IMR-90 (cell line): ENCODE data around the gene SOCS3. TPM values are rescaled to one million over a fixed set of nuclear protein-coding genes. Genes with fewer than 3 reads are reported as not detected.

Experiments used
- ATAC-seq: fragments of 200-7000 bp; cut with Tn5 transposase; 2 replicates; pipeline ENCODE4 v1.9.1; 2020; ENCODE audit warnings: low read depth, mild to moderate bottlenecking, moderate library complexity
- BruUV-seq: library from RNA; stranded (reverse); fragments of 400-500 nt; replicated peaks from 2 replicates; lab custom pipeline; 2021; lab: Mats Ljungman, UMichigan
- CTCF ChIA-PET: fragments of 300-600 bp; formaldehyde crosslinking; extraction: SDS; loops from one replicate; lab custom pipeline; 2021; ENCODE audit warnings: antibody characterized with exemption; lab: Yijun Ruan, JAX
- POLR2A ChIA-PET: fragments of 300-600 bp; sonication (Branson Sonifier 250); formaldehyde crosslinking; loops from one replicate; lab custom pipeline; 2022; ENCODE audit warnings: antibody characterized with exemption; ENCODE audit not compliant: unreplicated experiment; lab: Charles Lee
- DNase-seq: peaks from one replicate; pipeline ENCODE4 v3.0.0; 2013
- H2AFZ ChIP-seq: replicated peaks from 2 replicates; pipeline ENCODE3; 2013; ENCODE audit warnings: low read length, mild to moderate bottlenecking; ENCODE audit not compliant: poor library complexity
- H2AK5ac ChIP-seq: 2 replicates; pipeline ENCODE4 v1.6.1; 2013; ENCODE audit warnings: low read depth, low read length, inconsistent platforms
- H2AK9ac ChIP-seq: replicated peaks from 2 replicates; pipeline ENCODE3; 2013; ENCODE audit warnings: mild to moderate bottlenecking, low read depth, low read length, moderate library complexity; ENCODE audit not compliant: poor library complexity
- H2BK120ac ChIP-seq: 2 replicates; pipeline ENCODE4 v1.6.1; 2013; ENCODE audit warnings: low read depth, low read length, inconsistent platforms
- H2BK15ac ChIP-seq: 3 replicates; pipeline ENCODE4 v1.6.1; 2013; ENCODE audit warnings: low read depth, low read length, inconsistent platforms
- H2BK20ac ChIP-seq: 2 replicates; pipeline ENCODE4 v1.6.1; 2013; ENCODE audit warnings: low read depth, mild to moderate bottlenecking, inconsistent platforms, low read length, moderate library complexity
- H2BK5ac ChIP-seq: 2 replicates; pipeline ENCODE4 v1.6.1; 2013; ENCODE audit warnings: mild to moderate bottlenecking, low read depth, low read length, inconsistent platforms; ENCODE audit not compliant: poor library complexity, severe bottlenecking
- H3K14ac ChIP-seq: replicated peaks from 2 replicates; pipeline ENCODE4 v1.6.1; 2013; ENCODE audit warnings: low read depth, low read length, inconsistent platforms
- H3K18ac ChIP-seq: 2 replicates; pipeline ENCODE4 v1.6.1; 2013; ENCODE audit warnings: low read depth, low read length, control low read depth
- H3K23ac ChIP-seq: 2 replicates; pipeline ENCODE4 v1.6.1; 2013; ENCODE audit warnings: low read depth, low read length, inconsistent platforms
- H3K27ac ChIP-seq: 2 replicates; pipeline ENCODE4 v1.5.1; 2013; ENCODE audit warnings: mild to moderate bottlenecking, control low read depth, low read length; ENCODE audit not compliant: insufficient read depth
- H3K27me3 ChIP-seq: 2 replicates; pipeline ENCODE4 v1.6.1; 2013; ENCODE audit warnings: low read length; ENCODE audit not compliant: control insufficient read depth, insufficient read depth
- H3K36me3 ChIP-seq: 2 replicates; pipeline ENCODE4 v1.6.1; 2013; ENCODE audit warnings: low read length, mixed read lengths; ENCODE audit not compliant: control insufficient read depth, insufficient read depth
- H3K4ac ChIP-seq: 2 replicates; pipeline ENCODE4 v1.6.1; 2013; ENCODE audit warnings: low read depth, low read length, inconsistent platforms
- H3K4me1 ChIP-seq: 2 replicates; pipeline ENCODE4 v1.6.1; 2013; ENCODE audit warnings: low read length, mixed read lengths; ENCODE audit not compliant: control insufficient read depth, insufficient read depth
- H3K4me2 ChIP-seq: 2 replicates; pipeline ENCODE4 v1.6.1; 2013; ENCODE audit warnings: low read depth, mild to moderate bottlenecking, control low read depth, low read length, moderate library complexity
- H3K4me3 ChIP-seq: 2 replicates; pipeline ENCODE4 v1.5.1; 2013; ENCODE audit warnings: low read depth, mild to moderate bottlenecking, control low read depth, low read length, moderate library complexity; ENCODE audit not compliant: insufficient read depth
- H3K56ac ChIP-seq: 2 replicates; pipeline ENCODE4 v1.6.1; 2013; ENCODE audit warnings: low read length, inconsistent platforms; ENCODE audit not compliant: insufficient read depth; ENCODE audit errors: extremely low read depth
- H3K79me1 ChIP-seq, 2 experiments: 2 replicates each; pipeline ENCODE4 v1.6.1; 2013; ENCODE audit warnings: low read length in 2 of 2, inconsistent platforms in 1 of 2, low read depth in 1 of 2
- H3K9ac ChIP-seq: 2 replicates; pipeline ENCODE4 v1.6.1; 2013; ENCODE audit warnings: low read depth, low read length, control low read depth
- H3K9me1 ChIP-seq: 2 replicates; pipeline ENCODE4 v1.6.1; 2013; ENCODE audit warnings: low read length, inconsistent platforms; ENCODE audit not compliant: insufficient read depth
- H3K9me3 ChIP-seq: 2 replicates; pipeline ENCODE4 v1.6.1; 2013; ENCODE audit warnings: low read length; ENCODE audit not compliant: control insufficient read depth, insufficient read depth
- H4K20me1 ChIP-seq: 2 replicates; pipeline ENCODE4 v1.6.1; 2013; ENCODE audit warnings: low read length, inconsistent platforms; ENCODE audit not compliant: insufficient read depth
- H4K5ac ChIP-seq: 2 replicates; pipeline ENCODE4 v1.6.1; 2013; ENCODE audit warnings: mild to moderate bottlenecking, low read depth, low read length, control low read depth
- H4K8ac ChIP-seq, 2 experiments: 2 replicates each; pipeline ENCODE4 v1.6.1; 2013; ENCODE audit warnings: low read depth in 2 of 2, low read length in 2 of 2, control low read depth in 1 of 2, inconsistent platforms in 1 of 2
- H4K91ac ChIP-seq: 2 replicates; pipeline ENCODE4 v1.6.1; 2013; ENCODE audit warnings: low read depth, low read length, inconsistent platforms; ENCODE audit not compliant: insufficient read depth
- BHLHE40 ChIP-seq: fragments of 150-350 bp; IDR thresholded peaks from 2 replicates; pipeline ENCODE4 v1.6.1; 2016; ENCODE audit warnings: mild to moderate bottlenecking, low read depth, low read length
- CEBPB ChIP-seq: IDR thresholded peaks from 2 replicates; pipeline ENCODE4 v1.6.1; 2012; ENCODE audit warnings: low read depth, low read length, improper control_type of control experiment
- MAFK ChIP-seq: IDR thresholded peaks from 2 replicates; pipeline ENCODE4 v1.6.1; 2012; ENCODE audit warnings: low read depth, low read length, improper control_type of control experiment
- MXI1 ChIP-seq: IDR thresholded peaks from 2 replicates; pipeline ENCODE4 v1.6.1; 2012; ENCODE audit warnings: low read depth, mild to moderate bottlenecking, low read length, moderate library complexity, borderline replicate concordance
- WGBS, 2 experiments: methylation state at CpG; one replicate each; pipeline versions ENCODE4 v1.1.5 to v1.1.7; 2013; ENCODE audit warnings: missing lambda C conversion rate in 2 of 2; ENCODE audit not compliant: insufficient read length in 1 of 2; ENCODE audit errors: extremely low coverage in 2 of 2; 5-methylcytosine and 5-hydroxymethylcytosine counted together
- dilution Hi-C: fragments of 300-500 bp; cut with HindIII; formaldehyde crosslinking; loops from one replicate; pipeline ENCODE4 v1.14.3; 2018; ENCODE audit warnings: low sequenced_read_pairs; ENCODE audit not compliant: unreplicated experiment
- in situ Hi-C: fragments of 300-500 bp; cut with MboI; formaldehyde crosslinking; loops from 3 replicates; pipeline ENCODE4 v1.14.3; 2019; ENCODE audit warnings: low sequenced_read_pairs, inconsistent platforms, mixed read lengths
- intact Hi-C: fragments of 100-400 bp; cut with micrococcal nuclease; formaldehyde crosslinking; loops from 2 replicates; pipeline ENCODE4 v1.10.0; 2022
- polyA plus RNA-seq, 3 experiments: library from polyadenylated mRNA; depleted of rRNA; stranded (reverse); fragments of >200 nt; gene quantifications; 2 replicates each; pipeline ENCODE4 v1.2.3, GENCODE V29; 2012; ENCODE audit warnings: low replicate concordance in 1 of 3
- total RNA-seq: library from RNA; depleted of rRNA; stranded (reverse); fragments of >200 nt; gene quantifications from 2 replicates; pipeline ENCODE4 v1.2.3, GENCODE V29; 2012

SOCS3 gene
- total and polyA plus RNA-seq, 2 of the 4 experiments (the other 2 are of a cell fraction): 19.2 to 19.9 TPM

DNA sequence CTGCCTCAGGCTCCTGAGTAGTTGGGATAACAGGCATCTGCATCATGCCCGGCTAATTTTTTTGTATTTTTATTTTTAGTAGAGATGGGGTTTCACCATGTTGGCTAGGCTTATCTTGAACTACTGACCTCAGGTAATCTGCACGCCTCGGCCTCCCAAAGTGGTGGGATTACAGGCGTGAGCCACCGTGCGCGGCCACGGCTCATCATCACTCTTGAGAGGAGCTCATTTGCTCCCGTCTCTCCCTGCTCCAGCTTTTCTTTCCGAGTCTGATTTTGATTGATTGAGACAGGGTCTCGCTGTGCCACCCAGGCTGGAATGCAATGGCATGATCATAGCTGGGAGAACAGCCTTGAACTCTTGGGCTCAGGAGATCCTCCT lies 31.2 kb upstream of the SOCS3 start:
- Histone ChIP-seq H3K9me1 (peaks cover 52% of the 10 kb centered on the region), H3K27ac (peak overlapping the region; percentile 82), H2AK9ac (no peak overlapping the region), H2BK120ac (peak overlapping the region; percentile 95), H3K4me2 (no peak overlapping the region), H2BK15ac (peak overlapping the region; percentile 62; the same call in 2 of the 3 replicates), H3K23ac (peak overlapping the region; percentile 85), H3K36me3 (peaks cover 9% of the 10 kb centered on the region), H3K4me3 (no peak overlapping the region), H4K91ac (peak overlapping the region; percentile 86), H2AFZ (no peak overlapping the region), H3K9ac (no peak overlapping the region), H3K27me3 (no peaks in the 10 kb centered on the region), H3K79me1 (peaks cover 28 to 87% of the 10 kb centered on the region in 2 experiments), H2BK5ac (peak overlapping the region; percentile 79), H2AK5ac (peak overlapping the region; percentile 96), H3K4me1 (peaks cover 38% of the 10 kb centered on the region), H3K9me3 (no peaks in the 10 kb centered on the region), H4K8ac (peak overlapping the region; percentile 7 to 83; a peak in 3 of 4 replicates), H3K18ac (peak overlapping the region; percentile 62), H3K14ac (peak overlapping the region; percentile 79), H4K20me1 (peaks cover 31% of the 10 kb centered on the region), H3K56ac (0 out of 2 replicates have a peak overlapping the region, but pooled peaks have one; percentile 4), H3K4ac (peak overlapping the region; percentile 92), H2BK20ac (peak overlapping the region; percentile 91), H4K5ac (peak overlapping the region; percentile 18; the same call in 1 of the 2 replicates)
- dilution Hi-C loops: no loop called here
- intact Hi-C loops: no loop called here
- TF ChIP-seq BHLHE40 (no peak), MAFK (no peak), MXI1 (no peak), CEBPB (no peak)
- in situ Hi-C loops: no loop called here
- no TSS peak for BruUV-seq
- 60% methylated on average over 3 of the region's 11 CpGs; no CpG with 5 or more reads in 1 of the 2 experiments for whole genome bisulfite sequencing, 2 experiments
- DNase-seq (no peak), ATAC-seq (no peak)
- ChIA-PET CTCF (interaction anchor here (1.9 to 2.8 kb wide), 2 partner anchors 30 to 31 kb away, joined by 7 to 10 read pairs; no protein-coding TSS in a partner anchor), POLR2A (interaction anchor here (0.5 kb wide), 1 partner anchor 9 kb away, joined by 4 read pairs; no protein-coding TSS in a partner anchor)
